Osteocyte (in vitro differentiated cells): ENCODE results near the gene NEK7. TPM values are rescaled to one million over a fixed set of nuclear protein-coding genes. Genes with fewer than 3 reads are reported as not detected.

Source experiments
- DNase-seq: peaks from one replicate; pipeline ENCODE4 v3.0.0; 2021; ENCODE audit warnings: mixed read lengths; ENCODE audit not compliant: unreplicated experiment; ENCODE audit errors: extremely low spot score
- H3K27ac Mint-ChIP-seq: one replicate; pipeline ENCODE4 v1.8.0; 2021; ENCODE audit warnings: mild to moderate bottlenecking, mixed read lengths; ENCODE audit not compliant: unreplicated experiment
- H3K27me3 Mint-ChIP-seq: one replicate; pipeline ENCODE4 v1.8.0; 2021; ENCODE audit warnings: mixed read lengths; ENCODE audit not compliant: unreplicated experiment
- H3K36me3 Mint-ChIP-seq: one replicate; pipeline ENCODE4 v1.8.0; 2021; ENCODE audit warnings: mixed read lengths; ENCODE audit not compliant: unreplicated experiment
- H3K4me1 Mint-ChIP-seq: one replicate; pipeline ENCODE4 v1.8.0; 2021; ENCODE audit warnings: mixed read lengths; ENCODE audit not compliant: unreplicated experiment
- H3K4me3 Mint-ChIP-seq: one replicate; pipeline ENCODE4 v1.8.0; 2021; ENCODE audit warnings: mild to moderate bottlenecking, moderate library complexity, mixed read lengths; ENCODE audit not compliant: unreplicated experiment
- H3K9me3 Mint-ChIP-seq: one replicate; pipeline ENCODE4 v1.8.0; 2021; ENCODE audit warnings: mixed read lengths; ENCODE audit not compliant: unreplicated experiment
- CTCF ChIP-seq: fragments of 200-600 bp; sonication (generic); IDR thresholded peaks from 2 replicates; pipeline ENCODE4 v1.5.0; 2021; ENCODE audit warnings: antibody characterized with exemption, mild to moderate bottlenecking, moderate library complexity
- total RNA-seq: library from RNA; stranded (reverse); gene quantifications from 2 replicates; pipeline ENCODE4 v1.2.1, GENCODE V29; 2021

The NEK7 gene
- total RNA-seq, 1 donor from 2014 or later: 61.6 TPM

- no peak for DNase-seq
- no peak overlapping the region for H3K4me3 Mint-ChIP-seq
- no peaks in the 10 kb centered on the region for H3K36me3 Mint-ChIP-seq
- H3K4me1 Mint-ChIP-seq: no peaks in the 10 kb centered on the region
- H3K27ac Mint-ChIP-seq: no peak overlapping the region
- H3K27me3 Mint-ChIP-seq: no peaks in the 10 kb centered on the region
- peak; percentile 10 for TF ChIP-seq CTCF
- H3K9me3 Mint-ChIP-seq: peaks cover 4% of the 10 kb centered on the region
Observed at GRCh38 chr1:198350456-198350855, 193.7 kb downstream of the NEK7 start.

GRCh38 chr1:198352975-198353695 lies 196.3 kb downstream of the NEK7 start:
- Mint-ChIP-seq H3K4me3 (no peak overlapping the region), H3K4me1 (no peaks in the 10 kb centered on the region), H3K36me3 (no peaks in the 10 kb centered on the region), H3K9me3 (peaks cover 4% of the 10 kb centered on the region), H3K27me3 (no peaks in the 10 kb centered on the region), H3K27ac (no peak overlapping the region)
- no peak for TF ChIP-seq CTCF
- DNase-seq: no peak

GRCh38 chr1:198357937-198358336 lies 201.1 kb downstream of the NEK7 start:
- DNase-seq: no peak
- H3K27ac Mint-ChIP-seq: no peak overlapping the region
- H3K4me3 Mint-ChIP-seq: no peak overlapping the region
- no peaks in the 10 kb centered on the region for H3K27me3 Mint-ChIP-seq
- H3K4me1 Mint-ChIP-seq: peaks cover 7% of the 10 kb centered on the region
- H3K9me3 Mint-ChIP-seq: no peaks in the 10 kb centered on the region
- no peaks in the 10 kb centered on the region for H3K36me3 Mint-ChIP-seq
- no peak for TF ChIP-seq CTCF

- Mint-ChIP-seq H3K36me3 (no peaks in the 10 kb centered on the region), H3K27ac (no peak overlapping the region), H3K4me3 (no peak overlapping the region), H3K4me1 (peaks cover 12% of the 10 kb centered on the region), H3K27me3 (no peaks in the 10 kb centered on the region), H3K9me3 (no peaks in the 10 kb centered on the region)
- TF ChIP-seq CTCF: peak; percentile 36
- no peak for DNase-seq
Observed at GRCh38 chr1:198359024-198359653, 202.3 kb downstream of the NEK7 start.

GRCh38 chr1:198360208-198360729 lies 203.5 kb downstream of the NEK7 start:
- Mint-ChIP-seq H3K4me3 (no peak overlapping the region), H3K4me1 (peaks cover 20% of the 10 kb centered on the region), H3K27ac (no peak overlapping the region), H3K27me3 (no peaks in the 10 kb centered on the region), H3K9me3 (no peaks in the 10 kb centered on the region), H3K36me3 (no peaks in the 10 kb centered on the region)
- TF ChIP-seq CTCF: no peak
- DNase-seq: no peak
